OCI-LY7 (cell line): ENCODE results near the gene MRPL44. TPM values are rescaled to one million over a fixed set of nuclear protein-coding genes. Genes with fewer than 3 reads are reported as not detected.

Source experiments
- Bru-seq: library from RNA; stranded (reverse); fragments of 400-500 nt; gene quantifications from one replicate; lab custom pipeline; 2021; lab: Mats Ljungman, UMichigan
- BruChase-seq, 2 experiments: library from RNA; stranded (reverse); fragments of 400-500 nt; gene quantifications; one replicate each; lab custom pipeline; 2021; lab: Mats Ljungman, UMichigan
- BruUV-seq: library from RNA; stranded (reverse); fragments of 400-500 nt; replicated peaks from 2 replicates; lab custom pipeline; 2021; lab: Mats Ljungman, UMichigan
- CTCF ChIA-PET: fragments of 300-600 bp; sonication (Branson Sonifier 250); formaldehyde crosslinking; loops from one replicate; lab custom pipeline; 2022; ENCODE audit warnings: antibody characterized with exemption; ENCODE audit not compliant: unreplicated experiment; lab: Charles Lee
- POLR2A ChIA-PET: fragments of 300-600 bp; sonication (Branson Sonifier 250); formaldehyde crosslinking; loops from one replicate; lab custom pipeline; 2022; ENCODE audit warnings: antibody characterized with exemption; lab: Charles Lee
- DNase-seq: peaks from one replicate; pipeline ENCODE4 v3.0.0-alpha.2; 2015; ENCODE audit warnings: low spot score
- H2AFZ ChIP-seq: fragments of 200-600 bp; sonication (generic), shearing (Covaris generic); 2 replicates; pipeline ENCODE4 v1.6.1; 2014; ENCODE audit warnings: mild to moderate bottlenecking, antibody characterized with exemption, low read length, moderate library complexity
- H3K27ac ChIP-seq: fragments of 200-600 bp; sonication (generic); 2 replicates; pipeline ENCODE4 v1.5.1; 2014; ENCODE audit warnings: mixed run types, low read depth, mild to moderate bottlenecking, moderate library complexity, low read length, inconsistent platforms; ENCODE audit not compliant: poor library complexity, severe bottlenecking
- H3K36me3 ChIP-seq: fragments of 200-600 bp; sonication (generic); 2 replicates; pipeline ENCODE4 v1.6.1; 2014; ENCODE audit warnings: mild to moderate bottlenecking, antibody characterized with exemption, low read length, moderate library complexity, mixed read lengths; ENCODE audit not compliant: insufficient read depth
- H3K4me1 ChIP-seq: fragments of 200-600 bp; sonication (generic); 2 replicates; pipeline ENCODE4 v1.5.1; 2014; ENCODE audit warnings: mild to moderate bottlenecking, low read length; ENCODE audit not compliant: insufficient read depth, poor library complexity, severe bottlenecking
- H3K4me2 ChIP-seq: fragments of 200-600 bp; sonication (generic); 2 replicates; pipeline ENCODE4 v1.6.1; 2014; ENCODE audit warnings: mild to moderate bottlenecking, low read length
- H3K4me3 ChIP-seq: fragments of 200-600 bp; sonication (generic); 2 replicates; pipeline ENCODE4 v1.5.1; 2014; ENCODE audit warnings: mild to moderate bottlenecking, low read depth, low read length; ENCODE audit not compliant: poor library complexity, severe bottlenecking
- H3K79me2 ChIP-seq: fragments of 200-600 bp; sonication (generic); 2 replicates; pipeline ENCODE4 v1.6.1; 2016; ENCODE audit warnings: low read depth, mild to moderate bottlenecking, low read length, moderate library complexity, mixed read lengths; ENCODE audit not compliant: insufficient read depth
- H3K9me2 ChIP-seq: fragments of 200-600 bp; sonication (generic); 2 replicates; pipeline ENCODE4 v1.6.1; 2016; ENCODE audit warnings: mild to moderate bottlenecking, low read length, mixed read lengths; ENCODE audit not compliant: insufficient read depth
- H3K9me3 ChIP-seq: fragments of 200-600 bp; sonication (generic); 2 replicates; pipeline ENCODE4 v1.6.1; 2014; ENCODE audit warnings: mild to moderate bottlenecking, mixed run types, low read length, mixed read lengths
- H4K20me1 ChIP-seq: fragments of 200-600 bp; sonication (generic); 2 replicates; pipeline ENCODE4 v1.6.1; 2014; ENCODE audit warnings: mild to moderate bottlenecking, antibody characterized with exemption, low read length, moderate library complexity, mixed read lengths; ENCODE audit not compliant: insufficient read depth
- EZH2phosphoT487 ChIP-seq: fragments of 200-600 bp; sonication (generic); IDR thresholded peaks from 2 replicates; pipeline ENCODE4 v1.6.1; 2018; ENCODE audit warnings: low read depth, borderline replicate concordance, mild to moderate bottlenecking, mixed run types, antibody characterized with exemption, low read length, moderate library complexity, mixed read lengths
- intact Hi-C: fragments of 100-400 bp; cut with micrococcal nuclease; formaldehyde crosslinking; loops from one replicate; pipeline ENCODE4 v1.10.0; 2022; ENCODE audit not compliant: unreplicated experiment
- long read RNA-seq: library from polyadenylated mRNA; stranded (forward); transcript quantifications from one replicate; pipeline ENCODE4 v2.0.0, GENCODE V29; 2022
- total RNA-seq, 2 experiments: library from RNA; depleted of rRNA in 1 of 2; stranded (reverse); fragments of >200 nt in 1 of 2; shearing (Covaris generic) in 1 of 2; gene quantifications; 2 replicates each; pipeline ENCODE4 v1.2.3, GENCODE V29; 2014 to 2022
- TF ChIP-seq, protein P1 (sequence below): fragments of 200-600 bp; sonication (generic); conservative IDR thresholded peaks from 2 replicates; pipeline ENCODE4 v1.5.1; 2014; ENCODE audit warnings: mild to moderate bottlenecking, antibody characterized with exemption, low read length, moderate library complexity, mixed read lengths

Gene MRPL44
- total RNA-seq (2014; rRNA removed; shearing (Covaris generic)) (25.4 and 36.2 TPM in 2 replicates), total RNA-seq (2022) (36.5 and 38.6 TPM in 2 replicates), Bru-seq, nascent RNA (percentile 93 among the genes with signal in this experiment), BruChase-seq, experiment 1, labeled RNA remaining after a 6-hour chase (percentile 74 among the genes with signal in this experiment), BruChase-seq, experiment 2, labeled RNA remaining after a 2-hour chase (percentile 93 among the genes with signal in this experiment)
- long read RNA-seq, transcript MRPL44-201 (4 exons, 1,748 nt) = major isoform, 57 of 62 reads
- long read RNA-seq, partial matches to known transcripts = 0 of 62 reads
- long read RNA-seq, other reads (novel, unspliced or antisense) = 5 of 62 reads

DNA sequence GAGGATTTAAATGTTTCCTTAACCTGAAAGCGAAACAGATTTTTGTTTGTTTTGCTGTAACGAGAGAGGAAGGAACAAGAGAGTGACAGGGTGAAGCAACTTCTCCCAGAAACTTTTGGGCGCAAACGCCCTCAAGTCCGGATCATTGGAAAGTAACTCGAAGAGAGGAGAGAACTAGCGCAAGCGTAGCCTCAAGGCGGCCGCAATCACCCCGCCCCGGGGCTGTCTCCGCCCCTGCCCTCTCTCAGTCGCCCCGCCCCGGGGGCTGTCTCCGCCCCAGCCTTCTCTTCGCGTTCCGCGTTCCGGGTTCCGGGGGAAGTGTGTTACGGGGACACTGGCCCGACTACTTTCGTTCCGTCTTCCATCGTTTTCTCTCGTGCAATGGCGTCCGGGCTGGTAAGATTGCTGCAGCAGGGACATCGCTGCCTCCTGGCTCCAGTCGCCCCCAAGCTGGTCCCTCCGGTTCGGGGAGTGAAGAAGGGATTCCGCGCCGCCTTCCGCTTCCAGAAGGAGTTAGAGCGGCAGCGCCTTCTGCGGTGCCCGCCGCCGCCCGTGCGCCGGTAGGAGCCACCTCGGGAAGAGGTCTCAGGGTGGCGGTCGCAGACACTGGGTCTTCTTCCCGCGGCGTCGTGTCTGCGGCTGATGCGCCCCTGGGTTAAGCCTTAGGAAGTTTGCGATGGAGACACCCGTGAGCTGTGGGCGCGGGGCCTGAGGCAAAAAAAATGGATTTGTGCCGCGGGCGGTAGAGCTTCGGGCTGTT is at the start of gene MRPL44:
TSS of gene MRPL44 (plus strand) at position 372 of the 760 bp plus-strand sequence. CDS start at position 382, 10 bp downstream.
- TF ChIP-seq, protein P1, sequence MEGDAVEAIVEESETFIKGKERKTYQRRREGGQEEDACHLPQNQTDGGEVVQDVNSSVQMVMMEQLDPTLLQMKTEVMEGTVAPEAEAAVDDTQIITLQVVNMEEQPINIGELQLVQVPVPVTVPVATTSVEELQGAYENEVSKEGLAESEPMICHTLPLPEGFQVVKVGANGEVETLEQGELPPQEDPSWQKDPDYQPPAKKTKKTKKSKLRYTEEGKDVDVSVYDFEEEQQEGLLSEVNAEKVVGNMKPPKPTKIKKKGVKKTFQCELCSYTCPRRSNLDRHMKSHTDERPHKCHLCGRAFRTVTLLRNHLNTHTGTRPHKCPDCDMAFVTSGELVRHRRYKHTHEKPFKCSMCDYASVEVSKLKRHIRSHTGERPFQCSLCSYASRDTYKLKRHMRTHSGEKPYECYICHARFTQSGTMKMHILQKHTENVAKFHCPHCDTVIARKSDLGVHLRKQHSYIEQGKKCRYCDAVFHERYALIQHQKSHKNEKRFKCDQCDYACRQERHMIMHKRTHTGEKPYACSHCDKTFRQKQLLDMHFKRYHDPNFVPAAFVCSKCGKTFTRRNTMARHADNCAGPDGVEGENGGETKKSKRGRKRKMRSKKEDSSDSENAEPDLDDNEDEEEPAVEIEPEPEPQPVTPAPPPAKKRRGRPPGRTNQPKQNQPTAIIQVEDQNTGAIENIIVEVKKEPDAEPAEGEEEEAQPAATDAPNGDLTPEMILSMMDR = no peak
- no peak for TF ChIP-seq EZH2phosphoT487
- no peaks in the 10 kb centered on the region for H3K9me3 ChIP-seq
- no peaks in the 10 kb centered on the region for H3K9me2 ChIP-seq
- H2AFZ ChIP-seq = peak within 1 kb of the TSS; percentile 76; the same call in 1 of the 2 replicates
- ChIA-PET CTCF (no interaction called here), POLR2A (interaction anchor here (0.6 to 1.5 kb wide), 10 partner anchors 10 to 160 kb away, joined by 3 to 8 read pairs (median 4); no protein-coding TSS in a partner anchor)
- BruUV-seq = no TSS peak
- H3K4me3 ChIP-seq = peak within 1 kb of the TSS; percentile 91
- H3K4me2 ChIP-seq = peak within 1 kb of the TSS; percentile 86
- peaks cover 41% of the 10 kb centered on the region for H4K20me1 ChIP-seq
- H3K79me2 ChIP-seq = peaks cover 50% of the 10 kb centered on the region
- intact Hi-C loops = loop anchor here (5.0 to 10.0 kb wide), 4 partner anchors 65 to 998 kb away; partner anchors contain the start of gene CUL3
- DNase-seq = peak; percentile 96
- H3K4me1 ChIP-seq = peaks cover 82% of the 10 kb centered on the region
- peaks cover 30% of the 10 kb centered on the region for H3K36me3 ChIP-seq
- peak within 1 kb of the TSS; percentile 29 for H3K27ac ChIP-seq

DNA sequence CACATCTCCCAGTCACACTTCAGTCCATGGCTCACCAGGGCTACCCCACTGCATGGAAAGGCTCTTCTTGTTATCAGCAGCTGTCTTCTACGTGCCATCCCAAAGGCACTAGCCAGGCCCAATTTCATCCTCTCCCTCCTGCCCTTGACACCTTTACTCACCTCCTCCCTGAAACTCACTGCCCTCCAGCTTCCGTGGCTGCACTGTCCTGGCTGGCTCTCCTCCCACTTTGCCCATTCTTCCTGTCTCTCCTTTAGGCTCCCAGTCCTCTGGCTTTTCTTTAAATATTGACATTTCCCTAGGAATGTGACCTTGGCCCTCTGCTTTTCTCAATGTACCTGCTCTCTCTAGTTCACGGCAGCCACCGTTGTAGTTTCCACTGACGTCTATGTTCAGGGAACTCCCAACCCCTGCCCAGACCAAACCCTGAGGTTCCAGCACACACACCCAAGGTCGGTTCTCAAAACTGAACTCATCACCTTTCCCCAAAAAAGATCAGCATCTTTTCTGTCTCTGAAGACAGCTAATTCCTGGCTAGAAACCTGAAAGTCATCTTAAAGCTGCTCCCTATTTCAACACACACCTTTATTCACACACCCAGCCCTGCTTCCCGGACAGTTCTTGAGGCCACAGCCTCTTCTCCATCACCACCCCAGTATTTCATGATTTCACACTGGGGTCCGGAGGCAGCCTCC is 48.8 kb upstream of the MRPL44 start:
- intact Hi-C loops = no loop called here
- Histone ChIP-seq H3K79me2 (no peaks in the 10 kb centered on the region), H2AFZ (no peak overlapping the region), H3K27ac (no peak overlapping the region), H3K4me1 (no peaks in the 10 kb centered on the region), H4K20me1 (no peaks in the 10 kb centered on the region), H3K9me3 (no peaks in the 10 kb centered on the region), H3K4me3 (no peak overlapping the region), H3K4me2 (no peak overlapping the region), H3K9me2 (no peaks in the 10 kb centered on the region), H3K36me3 (no peaks in the 10 kb centered on the region; the same call in 1 of the 2 replicates)
- no TSS peak for BruUV-seq
- DNase-seq = no peak
- POLR2A ChIA-PET = no interaction called here
- no peak for TF ChIP-seq EZH2phosphoT487
- TF ChIP-seq, protein P1 = no peak
- CTCF ChIA-PET = no interaction called here
